Measurements from ENCODE around the gene ARID5B.
A peak's percentile ranks its signal among the peaks of the same experiment; 100 is the strongest.

Gene ARID5B

DNA sequence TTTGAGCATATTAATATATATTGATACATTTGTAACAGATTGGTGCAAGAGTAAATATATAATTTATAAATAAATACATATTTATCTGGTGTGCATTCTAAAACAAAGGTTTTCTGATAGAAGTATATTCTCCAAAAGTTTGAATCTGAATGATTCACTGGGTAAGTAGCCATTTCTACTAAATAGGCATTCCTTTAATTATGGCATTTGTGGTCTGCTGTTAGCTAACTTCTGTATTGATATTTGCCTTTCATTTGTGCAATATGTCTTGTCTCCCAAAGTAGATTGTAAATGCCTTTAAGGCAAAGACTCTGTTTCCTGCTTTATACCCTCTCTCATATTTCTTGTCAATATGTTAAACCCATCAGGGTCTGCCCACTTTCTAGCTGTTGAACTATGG lies 11.1 kb upstream of the ARID5B start:
- DNase-seq: no peak

- DNase-seq: no peak
These were observed 10.6 kb upstream of the ARID5B start for GRCh38 chr10:61890881-61891409.

- no peak for DNase-seq
These were observed 9.5 kb upstream of the ARID5B start for GRCh38 chr10:61891906-61892585.

- DNase-seq: no peak
These were observed 8.5 kb upstream of the ARID5B start for GRCh38 chr10:61892961-61893360.

DNA sequence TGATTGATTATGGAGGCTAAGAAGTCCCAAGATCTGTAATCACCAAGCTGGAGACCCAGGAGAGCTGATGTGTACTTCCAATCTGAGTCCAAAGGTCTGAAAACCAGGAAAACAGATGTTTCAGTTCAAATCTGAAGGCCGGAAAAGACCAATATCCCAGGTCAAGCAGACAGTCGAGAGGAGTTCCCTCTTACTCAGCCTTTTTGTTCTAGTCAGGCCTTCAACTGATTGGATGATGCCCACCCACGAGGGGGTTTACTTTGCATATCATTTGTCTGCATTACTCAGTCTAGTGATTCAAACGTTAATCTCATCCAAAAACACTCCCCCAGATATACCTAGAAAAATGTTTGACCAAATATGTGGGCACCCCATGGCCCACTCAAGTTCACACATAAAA lies 7.4 kb upstream of the ARID5B start:
- DNase-seq: no peak

DNA sequence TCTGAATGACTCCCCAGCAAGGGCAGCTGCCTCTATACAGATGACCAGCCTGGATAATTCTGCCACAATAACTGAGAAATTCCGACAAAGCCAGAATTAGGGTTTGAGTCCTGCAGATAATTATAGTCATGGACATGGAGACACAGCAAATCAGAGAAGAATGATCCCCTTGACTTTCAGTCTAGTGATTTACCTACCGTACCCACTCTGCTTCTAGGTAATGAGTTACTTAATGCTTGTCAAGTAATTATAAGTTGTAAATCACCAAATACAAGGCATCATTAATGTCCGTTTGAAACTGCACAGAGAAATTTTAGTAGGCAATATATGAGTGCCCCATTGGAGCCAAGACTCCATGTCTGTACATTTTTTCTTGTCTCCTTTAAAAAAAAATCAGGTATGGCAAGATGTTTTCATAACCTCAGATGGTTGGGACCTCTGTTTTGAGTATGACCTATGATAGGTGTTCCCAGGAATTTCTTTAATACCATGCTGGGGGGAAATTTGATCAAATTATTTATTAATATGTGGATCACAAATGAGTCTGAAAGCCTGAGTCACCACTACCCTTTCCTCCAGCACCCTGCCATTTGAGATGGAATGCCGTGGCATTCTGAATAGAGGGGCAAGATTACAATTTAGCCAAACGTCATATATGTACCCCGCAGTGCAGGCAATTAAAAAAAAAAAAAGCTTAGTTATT lies 5.5 kb upstream of the ARID5B start:
- no peak for DNase-seq

DNA sequence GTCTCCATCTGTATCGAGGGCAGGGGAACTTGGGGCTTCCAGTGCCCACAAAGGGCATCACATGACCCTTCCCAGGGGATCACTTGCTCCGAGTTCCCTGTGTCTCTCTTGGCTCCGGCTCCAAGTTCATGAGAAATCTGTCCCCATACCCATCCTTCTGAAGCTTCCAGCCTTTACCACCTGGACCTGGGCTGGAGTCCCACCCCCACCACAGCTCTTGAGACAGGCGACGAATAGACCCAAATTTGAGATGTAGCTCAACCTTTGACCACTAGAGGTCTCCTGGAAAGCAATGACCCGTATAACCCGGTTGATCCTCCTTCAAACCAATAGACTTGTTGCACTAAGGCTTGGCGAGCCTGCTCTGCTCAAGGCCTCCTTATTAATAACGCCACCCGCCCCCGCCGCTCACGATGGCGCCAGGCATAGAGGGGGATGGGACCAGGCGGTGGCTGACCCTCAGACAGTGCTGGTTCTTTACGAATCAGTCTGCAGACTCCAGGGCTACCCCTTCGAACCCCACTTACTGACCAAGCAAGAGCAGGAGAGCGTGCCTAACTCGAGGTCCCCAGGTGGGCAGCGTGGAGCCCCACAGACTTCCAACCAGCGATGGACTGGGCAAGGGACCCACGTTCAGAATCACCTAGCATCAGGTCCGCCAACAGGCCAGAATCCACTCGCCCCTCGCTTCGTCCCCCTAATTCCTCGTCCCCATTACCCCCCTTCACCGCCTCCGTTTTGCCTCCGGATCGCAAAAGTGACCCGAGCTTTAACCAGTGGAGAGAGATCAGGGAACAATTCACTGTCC lies 4.4 kb upstream of the ARID5B start:
- DNase-seq: no peak

GRCh38 chr10:61897671-61898434 lies 3.6 kb upstream of the ARID5B start:
- DNase-seq: no peak

DNA sequence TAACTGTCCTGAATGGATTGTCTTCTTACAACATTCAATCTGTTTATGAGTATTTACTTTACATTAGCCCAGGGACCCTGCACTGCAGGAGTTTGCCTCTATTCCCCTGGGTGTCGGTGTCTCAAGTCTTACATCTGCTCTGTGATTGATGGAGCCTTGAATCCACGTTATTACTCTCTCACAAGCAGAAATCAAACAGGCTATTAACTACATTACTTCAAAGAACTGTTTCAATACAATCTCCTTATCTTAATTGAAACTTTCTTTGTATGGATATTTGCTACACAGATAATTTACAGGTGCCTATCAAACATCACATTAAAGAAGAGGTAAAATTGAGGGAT lies 3.1 kb upstream of the ARID5B start:
- no peak for DNase-seq

- DNase-seq: no peak
These were observed 2.4 kb upstream of the ARID5B start for GRCh38 chr10:61899069-61899531.

- no peak for DNase-seq
These were observed 1.9 kb upstream of the ARID5B start for GRCh38 chr10:61899663-61899996.

DNA sequence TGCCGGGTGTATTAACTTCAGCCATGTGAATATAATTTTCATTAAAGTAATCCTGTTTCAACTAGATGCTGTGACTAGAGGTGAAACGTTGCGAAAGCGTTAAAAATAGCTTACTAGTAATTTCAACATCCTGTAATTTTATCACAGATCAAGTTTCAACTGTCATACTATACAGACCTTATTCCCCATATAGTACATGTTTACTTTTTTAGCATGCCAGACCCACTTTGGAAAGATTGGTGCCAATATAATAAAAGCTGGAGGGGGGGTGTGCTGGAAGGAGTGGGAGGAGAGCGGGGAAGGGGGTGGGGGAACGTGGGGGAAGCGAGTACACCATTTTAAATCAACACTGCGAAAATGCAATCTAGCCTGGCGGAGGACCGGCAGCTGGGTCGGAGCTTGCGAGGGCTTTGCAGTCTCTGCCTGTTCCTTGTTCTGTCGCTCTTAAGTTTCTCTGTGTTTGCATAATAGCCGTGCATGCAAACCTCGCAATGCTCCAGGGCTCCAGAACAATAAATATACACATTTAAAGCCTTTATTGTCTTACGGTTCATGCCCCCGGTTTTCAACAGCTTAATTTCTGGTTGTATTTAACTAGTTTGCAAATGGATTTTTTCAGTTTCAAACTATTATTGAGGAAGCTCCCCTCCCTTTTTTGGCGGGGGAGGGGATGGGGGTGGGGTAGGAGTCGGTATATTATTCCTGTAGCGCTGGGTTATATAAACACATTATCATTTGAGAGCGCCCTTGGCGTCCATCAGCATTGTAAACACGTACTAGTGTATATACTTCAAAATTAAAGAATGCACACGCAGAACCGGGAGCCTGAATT lies 1.3 kb upstream of the ARID5B start:
- DNase-seq: peak; percentile 60

- no peak for DNase-seq
These were observed 438 bp downstream of the ARID5B start for GRCh38 chr10:61901829-61902444.

- DNase-seq: no peak
These were observed 1.1 kb downstream of the ARID5B start for GRCh38 chr10:61902445-61903220.

DNA sequence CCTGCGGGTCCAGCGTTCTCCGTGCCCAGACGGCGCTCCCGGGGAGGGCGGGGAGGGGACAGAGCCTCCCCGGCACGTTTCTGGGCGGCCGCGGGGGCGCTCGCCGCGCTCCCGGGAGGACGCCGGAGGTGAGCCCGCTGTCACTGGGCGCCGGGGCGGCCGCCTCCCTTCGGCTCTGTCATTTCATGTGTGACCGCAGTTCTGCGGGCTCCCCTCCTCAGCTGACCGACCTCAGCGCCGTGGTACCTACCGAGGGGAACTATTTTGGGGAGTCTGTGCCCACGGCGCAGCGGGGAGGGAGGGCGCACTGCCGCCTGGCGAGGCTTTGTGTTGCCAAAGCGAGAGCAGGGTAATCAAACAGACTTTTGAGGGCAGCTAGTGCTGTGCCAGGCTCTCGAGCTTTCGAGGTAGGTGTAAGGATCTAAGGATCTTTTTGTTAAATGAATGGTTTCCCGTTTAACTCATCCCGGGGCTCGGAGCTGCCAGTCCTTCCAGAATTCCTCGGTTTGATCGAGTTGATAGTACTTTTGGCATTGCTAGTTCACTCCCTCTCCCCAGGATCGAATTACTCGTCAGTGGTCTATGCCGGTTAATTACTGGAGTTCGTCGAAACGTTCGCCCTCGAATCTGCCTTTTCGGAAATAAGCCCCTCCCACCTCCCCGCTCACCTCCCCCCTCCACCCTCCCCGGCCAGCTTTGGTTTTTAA lies 1.9 kb downstream of the ARID5B start:
- DNase-seq: no peak

GRCh38 chr10:61903928-61904344 lies 2.4 kb downstream of the ARID5B start:
- DNase-seq: no peak

GRCh38 chr10:61904733-61905725 lies 3.5 kb downstream of the ARID5B start:
- DNase-seq: no peak

DNA sequence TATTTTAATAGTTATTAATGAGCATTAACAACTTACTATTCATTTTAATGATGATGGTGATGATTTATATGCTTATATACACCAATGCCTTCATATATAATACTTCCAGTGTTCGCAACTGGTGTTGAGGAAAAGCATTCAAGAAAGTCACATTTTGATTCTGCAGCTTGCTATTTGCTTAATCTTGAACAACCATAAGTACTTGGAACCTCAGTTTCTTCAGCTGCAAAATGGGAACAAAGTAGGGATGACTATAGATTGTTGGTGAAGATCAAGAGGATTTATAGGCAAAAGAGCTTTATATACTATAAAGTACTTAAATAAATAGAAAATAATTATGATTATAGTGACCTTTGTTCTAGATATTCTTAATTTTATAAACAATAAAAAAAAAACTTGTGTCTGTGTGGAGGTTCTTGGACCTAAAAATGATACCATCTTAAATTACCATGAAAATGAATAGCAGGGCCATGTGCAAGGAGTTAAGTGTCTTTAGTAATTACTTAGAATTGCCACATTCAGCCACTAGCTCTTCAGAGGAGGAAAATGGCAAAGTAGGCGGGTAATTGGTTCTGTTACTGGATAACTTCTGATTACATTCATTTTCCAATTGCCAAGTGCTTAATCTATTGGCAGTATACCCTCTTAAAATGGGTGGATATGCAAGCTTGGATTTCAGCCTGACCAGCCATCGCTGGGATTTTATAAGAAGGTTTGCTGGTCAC lies 4.5 kb downstream of the ARID5B start:
- DNase-seq: no peak
